HepG2 (cell line): ENCODE results near the gene KDM2B. TPM values are rescaled to one million over a fixed set of nuclear protein-coding genes. Genes with fewer than 3 reads are reported as not detected.

Experiments used
- ATAC-seq: fragments of 200-7000 bp; cut with Tn5 transposase; 3 replicates; pipeline ENCODE4 v1.9.1; 2020; ENCODE audit warnings: mild to moderate bottlenecking, moderate library complexity
- BruUV-seq: library from RNA; stranded (reverse); fragments of 400-500 nt; replicated peaks from 2 replicates; lab custom pipeline; 2021; lab: Mats Ljungman, UMichigan
- CTCF ChIA-PET: fragments of 300-600 bp; formaldehyde crosslinking; extraction: SDS; loops from one replicate; lab custom pipeline; 2021; ENCODE audit warnings: low total read pairs, inconsistent platforms, low intra/inter-chr PET ratio; lab: Yijun Ruan, JAX
- POLR2A ChIA-PET: fragments of 350-600 bp; sonication (Branson Sonifier 250); formaldehyde crosslinking; loops from one replicate; lab custom pipeline; 2020; ENCODE audit warnings: antibody characterized with exemption, inconsistent platforms; lab: Yijun Ruan, JAX
- DNase-seq: peaks from one replicate; pipeline ENCODE4 v3.0.0-alpha.2; 2015; ENCODE audit warnings: low spot score
- FAIRE-seq: peaks from 3 replicates; lab custom pipeline; 2011; peaks lifted over from hg19 to GRCh38; lab: Jason Lieb, UNC
- H2AFZ ChIP-seq: one replicate; pipeline ENCODE4 v1.6.1; 2011; ENCODE audit warnings: low read length, inconsistent platforms
- H3K27ac ChIP-seq: fragments of 300-600 bp; 3 replicates; pipeline ENCODE4 v1.8.0; 2011; ENCODE audit warnings: mixed run types, mild to moderate bottlenecking, mixed read lengths, low read length, inconsistent platforms; ENCODE audit not compliant: insufficient read depth; ENCODE audit errors: extremely low read length
- H3K27me3 ChIP-seq, 2 experiments: fragments of 200-600 bp in 1 of 2; 2 replicates in 1 of 2; 3 replicates in 1 of 2; pipeline versions ENCODE4 v1.6.0 to v1.8.0; 2011; ENCODE audit warnings: low read length in 2 of 2, mild to moderate bottlenecking in 2 of 2, moderate library complexity in 2 of 2, inconsistent platforms in 1 of 2; ENCODE audit not compliant: insufficient read depth in 2 of 2, control insufficient read depth in 1 of 2
- H3K36me3 ChIP-seq, 2 experiments: fragments of 200-600 bp in 1 of 2; replicated peaks in 1 of 2; 2 replicates in 1 of 2; 3 replicates in 1 of 2; pipeline versions ENCODE4 v1.5.1 to v1.8.0; 2011; ENCODE audit warnings: low read length in 2 of 2, inconsistent platforms in 1 of 2; ENCODE audit not compliant: insufficient read depth in 2 of 2, control insufficient read depth in 1 of 2
- H3K4me1 ChIP-seq: 2 replicates; pipeline ENCODE4 v1.5.1; 2012; ENCODE audit warnings: low read length, inconsistent platforms; ENCODE audit not compliant: insufficient read depth
- H3K4me2 ChIP-seq: 2 replicates; pipeline ENCODE4 v1.6.0; 2011; ENCODE audit warnings: low read depth, low read length, inconsistent platforms
- H3K4me3 ChIP-seq, 3 experiments: fragments of 200-600 bp in 1 of 3; sonication (generic), shearing (Covaris generic) in 1 of 3; replicated peaks in 1 of 3; 2 replicates each; pipeline ENCODE4 v1.5.1; 2011 to 2016; ENCODE audit warnings: low read length in 3 of 3, inconsistent platforms in 2 of 3, low read depth in 2 of 3, mild to moderate bottlenecking in 2 of 3, control low read depth in 1 of 3, mixed read lengths in 1 of 3; ENCODE audit not compliant: insufficient read depth in 1 of 3
- H3K79me2 ChIP-seq: one replicate; pipeline ENCODE4 v1.6.1; 2011; ENCODE audit warnings: low read length, inconsistent platforms; ENCODE audit not compliant: insufficient read depth
- H3K9ac ChIP-seq: 2 replicates; pipeline ENCODE4 v1.6.0; 2011; ENCODE audit warnings: mild to moderate bottlenecking, low read depth, low read length, inconsistent platforms; ENCODE audit not compliant: insufficient read depth
- H3K9me3 ChIP-seq: 2 replicates; pipeline ENCODE4 v1.5.1; 2012; ENCODE audit warnings: mild to moderate bottlenecking, low read length
- H4K20me1 ChIP-seq: 2 replicates; pipeline ENCODE4 v1.6.0; 2011; ENCODE audit warnings: inconsistent platforms, mild to moderate bottlenecking, low read length, moderate library complexity; ENCODE audit not compliant: insufficient read depth
- ARNT ChIP-seq: fragments of 450-650 bp; IDR thresholded peaks from 2 replicates; pipeline ENCODE4 v1.6.1; 2017
- CREB3 ChIP-seq: sonication (generic); formaldehyde crosslinking; IDR thresholded peaks from 2 replicates; pipeline ENCODE4 v1.5.0; 2020; ENCODE audit warnings: missing genetic modification reagents
- MATR3 ChIP-seq: sonication (generic); formaldehyde crosslinking; IDR thresholded peaks from 2 replicates; pipeline ENCODE4 v1.4.0; 2020; ENCODE audit warnings: missing genetic modification reagents
- MED8 ChIP-seq: sonication (generic); formaldehyde crosslinking; IDR thresholded peaks from 2 replicates; pipeline ENCODE4 v1.8.1; 2023; ENCODE audit warnings: mild to moderate bottlenecking, missing genetic modification reagents; ENCODE audit not compliant: insufficient replicate concordance
- TARDBP ChIP-seq: sonication (generic); formaldehyde crosslinking; IDR thresholded peaks from 2 replicates; pipeline ENCODE4 v1.8.0; 2022; ENCODE audit warnings: mild to moderate bottlenecking, missing genetic modification reagents
- ZFAT ChIP-seq: sonication (generic); formaldehyde crosslinking; conservative IDR thresholded peaks from 2 replicates; pipeline ENCODE4 v1.8.1; 2023; ENCODE audit warnings: missing genetic modification reagents, inconsistent platforms
- WGBS: methylation state at CpG from one replicate; pipeline ENCODE4 v1.1.6; 2017; ENCODE audit warnings: low lambda C conversion rate; 5-methylcytosine and 5-hydroxymethylcytosine counted together
- in situ Hi-C: cut with HindIII; loops from 2 replicates; pipeline ENCODE4 v1.10.0; 2017; ENCODE audit warnings: low pct_unique_long_range_greater_than_20kb; ENCODE audit not compliant: extremely low pct_ligation_motif_present
- intact Hi-C: fragments of 100-400 bp; cut with micrococcal nuclease; formaldehyde crosslinking; loops from one replicate; pipeline ENCODE4 v1.10.0; 2022; ENCODE audit not compliant: unreplicated experiment
- polyA plus RNA-seq, 8 experiments: library from polyadenylated mRNA; depleted of rRNA in 3 of 8; stranded (reverse) in 7 of 8; unstranded in 1 of 8; fragments of >200 nt; fragmentation: Illumina TruSeq in 4 of 8; extraction: Trizol in 4 of 8; gene quantifications; 2 replicates each; pipeline versions ENCODE4 v1.2.1 to v1.2.3, GENCODE V29; 2011 to 2016; ENCODE audit warnings: low read depth in 4 of 8, missing spikeins in 1 of 8, mixed read lengths in 1 of 8; ENCODE audit not compliant: insufficient read depth in 1 of 8
- total RNA-seq, 5 experiments: library from RNA; depleted of rRNA; stranded (reverse); fragments of >200 nt; fragmentation: Illumina TruSeq; extraction: Trizol; gene quantifications; 2 replicates each; pipeline ENCODE4 v1.2.3, GENCODE V29; 2016; ENCODE audit warnings: low read depth in 1 of 5
- TF ChIP-seq, protein P1 (sequence below): sonication (generic); formaldehyde crosslinking; IDR thresholded peaks from 2 replicates; pipeline ENCODE4 v1.4.0; 2020; ENCODE audit warnings: mild to moderate bottlenecking, missing genetic modification reagents, borderline replicate concordance
- TF ChIP-seq, protein P2 (sequence below): sonication (generic); formaldehyde crosslinking; IDR thresholded peaks from 2 replicates; pipeline ENCODE4 v1.5.0; 2020; ENCODE audit warnings: missing genetic modification reagents
- TF ChIP-seq, protein P3 (sequence below): sonication (generic); formaldehyde crosslinking; IDR thresholded peaks from 2 replicates; pipeline ENCODE4 v1.5.0; 2020; ENCODE audit warnings: mild to moderate bottlenecking, low read depth, missing genetic modification reagents, borderline replicate concordance
- TF ChIP-seq, protein P4 (sequence below): sonication (generic); formaldehyde crosslinking; IDR thresholded peaks from 2 replicates; pipeline ENCODE4 v1.5.0; 2020; ENCODE audit warnings: mild to moderate bottlenecking, missing genetic modification reagents, moderate library complexity

The KDM2B gene
- total and polyA plus RNA-seq, 2 of the 13 experiments (the other 11 are each of a cell fraction or from before 2014, with no cell fraction given): 17.5 to 26.1 TPM

DNA sequence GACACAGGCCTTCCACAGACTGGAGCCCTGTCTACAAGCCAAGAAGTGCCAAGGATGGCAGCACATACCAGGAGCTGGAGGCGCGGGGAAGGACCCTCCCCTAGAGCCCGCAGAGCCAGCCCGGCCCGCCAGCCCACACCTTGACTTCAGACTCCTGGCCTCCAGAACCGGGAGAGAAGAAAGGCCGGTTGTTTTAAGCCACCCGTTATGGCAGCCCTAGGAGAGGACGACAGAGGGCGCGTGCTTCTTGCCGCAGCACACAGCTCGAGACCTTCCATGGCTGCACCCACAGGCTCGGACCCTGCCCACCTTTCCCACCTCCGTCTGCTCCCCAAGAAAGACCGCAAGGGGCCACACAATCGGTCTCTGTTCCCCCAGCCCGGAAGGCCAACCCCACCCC, 127.2 kb downstream of the KDM2B start:
- 85% methylated on average over 8 of the region's 18 CpGs for WGBS
- Histone ChIP-seq H4K20me1 (peaks cover 3% of the 10 kb centered on the region), H3K4me1 (0 out of 2 replicates have a peak, but pooled peaks cover 5% of the 10 kb centered on the region), H3K27me3 (no peaks in the 10 kb centered on the region), H3K36me3 (peaks cover 10 to 42% of the 10 kb centered on the region in 2 experiments; a peak in 4 of 5 replicates), H3K27ac (no peak overlapping the region), H3K79me2 (peaks cover 46% of the 10 kb centered on the region), H3K9ac (no peak overlapping the region), H3K4me3 (no peak overlapping the region), H3K4me2 (no peak overlapping the region), H2AFZ (no peak overlapping the region), H3K9me3 (no peaks in the 10 kb centered on the region)
- CTCF ChIA-PET: no interaction called here
- ATAC-seq: no peak
- no peak for FAIRE-seq
- TF ChIP-seq MATR3 (CRISPR knock-in tag) (no peak), ARNT (no peak), MED8 (CRISPR knock-in tag) (no peak)
- TF ChIP-seq, protein P1, sequence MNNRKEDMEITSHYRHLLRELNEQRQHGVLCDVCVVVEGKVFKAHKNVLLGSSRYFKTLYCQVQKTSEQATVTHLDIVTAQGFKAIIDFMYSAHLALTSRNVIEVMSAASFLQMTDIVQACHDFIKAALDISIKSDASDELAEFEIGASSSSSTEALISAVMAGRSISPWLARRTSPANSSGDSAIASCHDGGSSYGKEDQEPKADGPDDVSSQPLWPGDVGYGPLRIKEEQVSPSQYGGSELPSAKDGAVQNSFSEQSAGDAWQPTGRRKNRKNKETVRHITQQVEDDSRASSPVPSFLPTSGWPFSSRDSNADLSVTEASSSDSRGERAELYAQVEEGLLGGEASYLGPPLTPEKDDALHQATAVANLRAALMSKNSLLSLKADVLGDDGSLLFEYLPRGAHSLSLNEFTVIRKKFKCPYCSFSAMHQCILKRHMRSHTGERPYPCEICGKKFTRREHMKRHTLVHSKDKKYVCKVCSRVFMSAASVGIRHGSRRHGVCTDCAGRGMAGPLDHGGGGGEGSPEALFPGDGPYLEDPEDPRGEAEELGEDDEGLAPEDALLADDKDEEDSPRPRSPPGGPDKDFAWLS (CRISPR knock-in tag): no peak
- TF ChIP-seq, protein P2, sequence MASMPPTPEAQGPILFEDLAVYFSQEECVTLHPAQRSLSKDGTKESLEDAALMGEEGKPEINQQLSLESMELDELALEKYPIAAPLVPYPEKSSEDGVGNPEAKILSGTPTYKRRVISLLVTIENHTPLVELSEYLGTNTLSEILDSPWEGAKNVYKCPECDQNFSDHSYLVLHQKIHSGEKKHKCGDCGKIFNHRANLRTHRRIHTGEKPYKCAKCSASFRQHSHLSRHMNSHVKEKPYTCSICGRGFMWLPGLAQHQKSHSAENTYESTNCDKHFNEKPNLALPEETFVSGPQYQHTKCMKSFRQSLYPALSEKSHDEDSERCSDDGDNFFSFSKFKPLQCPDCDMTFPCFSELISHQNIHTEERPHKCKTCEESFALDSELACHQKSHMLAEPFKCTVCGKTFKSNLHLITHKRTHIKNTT (CRISPR knock-in tag): no peak
- POLR2A ChIA-PET: no interaction called here
- intact Hi-C loops: no loop called here
- DNase-seq: no peak
- in situ Hi-C loops: no loop called here
- BruUV-seq: no TSS peak

- WGBS: 97% methylated on average over 35 of the region's 39 CpGs
- Histone ChIP-seq H4K20me1 (peaks cover 3% of the 10 kb centered on the region; the same call in 1 of the 2 replicates), H3K79me2 (peaks cover 44% of the 10 kb centered on the region), H3K4me1 (0 out of 2 replicates have a peak, but pooled peaks cover 5% of the 10 kb centered on the region), H3K9me3 (no peaks in the 10 kb centered on the region), H3K4me3 (no peak overlapping the region), H2AFZ (no peak overlapping the region), H3K4me2 (no peak overlapping the region), H3K36me3 (peaks cover 12 to 43% of the 10 kb centered on the region in 2 experiments; a peak in 4 of 5 replicates), H3K27me3 (no peaks in the 10 kb centered on the region), H3K27ac (no peak overlapping the region), H3K9ac (no peak overlapping the region)
- intact Hi-C loops (no loop called here), in situ Hi-C loops (no loop called here)
- ATAC-seq (no peak), DNase-seq (no peak), FAIRE-seq (no peak)
- no TSS peak for BruUV-seq
- ChIA-PET POLR2A (no interaction called here), CTCF (no interaction called here)
- TF ChIP-seq CREB3 (CRISPR knock-in tag): no peak
- TF ChIP-seq, protein P3, sequence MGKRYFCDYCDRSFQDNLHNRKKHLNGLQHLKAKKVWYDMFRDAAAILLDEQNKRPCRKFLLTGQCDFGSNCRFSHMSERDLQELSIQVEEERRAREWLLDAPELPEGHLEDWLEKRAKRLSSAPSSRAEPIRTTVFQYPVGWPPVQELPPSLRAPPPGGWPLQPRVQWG: no peak
- TF ChIP-seq ZFAT (CRISPR knock-in tag): no peak
- TF ChIP-seq TARDBP (CRISPR knock-in tag): no peak
- TF ChIP-seq, protein P4, sequence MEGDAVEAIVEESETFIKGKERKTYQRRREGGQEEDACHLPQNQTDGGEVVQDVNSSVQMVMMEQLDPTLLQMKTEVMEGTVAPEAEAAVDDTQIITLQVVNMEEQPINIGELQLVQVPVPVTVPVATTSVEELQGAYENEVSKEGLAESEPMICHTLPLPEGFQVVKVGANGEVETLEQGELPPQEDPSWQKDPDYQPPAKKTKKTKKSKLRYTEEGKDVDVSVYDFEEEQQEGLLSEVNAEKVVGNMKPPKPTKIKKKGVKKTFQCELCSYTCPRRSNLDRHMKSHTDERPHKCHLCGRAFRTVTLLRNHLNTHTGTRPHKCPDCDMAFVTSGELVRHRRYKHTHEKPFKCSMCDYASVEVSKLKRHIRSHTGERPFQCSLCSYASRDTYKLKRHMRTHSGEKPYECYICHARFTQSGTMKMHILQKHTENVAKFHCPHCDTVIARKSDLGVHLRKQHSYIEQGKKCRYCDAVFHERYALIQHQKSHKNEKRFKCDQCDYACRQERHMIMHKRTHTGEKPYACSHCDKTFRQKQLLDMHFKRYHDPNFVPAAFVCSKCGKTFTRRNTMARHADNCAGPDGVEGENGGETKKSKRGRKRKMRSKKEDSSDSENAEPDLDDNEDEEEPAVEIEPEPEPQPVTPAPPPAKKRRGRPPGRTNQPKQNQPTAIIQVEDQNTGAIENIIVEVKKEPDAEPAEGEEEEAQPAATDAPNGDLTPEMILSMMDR (CRISPR knock-in tag): no peak
Measured at GRCh38 chr12:121452985-121453360, 127.8 kb downstream of the KDM2B start.
